Right cardiac atrium (tissue), 5 donors: ENCODE data around the gene MAPK8IP3. TPM values are rescaled to one million over a fixed set of nuclear protein-coding genes. Genes with fewer than 3 reads are reported as not detected.
"Not testable (repeated sequence)": the region's sequence is repeated elsewhere in the genome, so short reads cannot be mapped to it uniquely, and the experiment has no call there.

Experiments
- ATAC-seq, 2 donors: fragments of 200-7000 bp; cut with Tn5 transposase; one replicate each; pipeline versions ENCODE4 v1.8.0 to v1.9.1; 2020; ENCODE audit warnings: moderate library complexity in 2 of 2, mild to moderate bottlenecking in 1 of 2
- DNase-seq, 3 donors: peaks; one replicate each; pipeline ENCODE4 v3.0.0-alpha.2; 2020
- H3K27ac ChIP-seq: one replicate; pipeline ENCODE4 v1.5.1; 2013; ENCODE audit warnings: mild to moderate bottlenecking, low read length, control low read depth, moderate library complexity
- H3K27me3 ChIP-seq: one replicate; pipeline ENCODE4 v1.6.1; 2013; ENCODE audit not compliant: control insufficient read depth, insufficient read depth
- H3K4me1 ChIP-seq: one replicate; pipeline ENCODE4 v1.6.1; 2013; ENCODE audit warnings: low read length; ENCODE audit not compliant: control insufficient read depth, insufficient read depth
- H3K4me3 ChIP-seq: one replicate; pipeline ENCODE4 v1.5.1; 2013; ENCODE audit warnings: low read length, control low read depth
- H3K9me3 ChIP-seq: one replicate; pipeline ENCODE4 v1.6.1; 2013; ENCODE audit warnings: low read length; ENCODE audit not compliant: control insufficient read depth
- WGBS: extraction: QIAGEN DNeasy Blood & Tissue Kit; methylation state at CpG from one replicate; pipeline ENCODE4 v1.1.7; 2013; 5-methylcytosine and 5-hydroxymethylcytosine counted together
- intact Hi-C, 4 donors: fragments of 100-400 bp; cut with DNase I; formaldehyde crosslinking; loops; one replicate each; pipeline versions ENCODE4 v1.11.0 to v1.14.0; 2022 to 2023
- polyA plus RNA-seq: library from polyadenylated mRNA; stranded (reverse); fragments of 200-250 nt; gene quantifications from one replicate; pipeline ENCODE4 v1.2.3, GENCODE V29; 2013
- total RNA-seq, 4 donors: library from RNA; stranded (reverse); fragmentation: NEBNext Ultra II Directional; extraction: Animal tissue kit (Norgen Biotek cat#: 25700); gene quantifications; one replicate each; pipeline ENCODE4 v1.2.1, GENCODE V29; 2021
- donor health status: healthy with polysubstance abuse.
- donor health status: DM: no; HTN: yes; CAD: no.
- donor health status: DM: no; HTN: no; CAD: no.
- donor health status: DM: no; HTN: yes; CAD: no; lungs with severe emphysema.
- donor health status: DM: yes; HTN: yes; CAD: no.

MAPK8IP3 gene
- total and polyA plus RNA-seq, 5 donors: 69.3 to 87.6 (median 76.0) TPM

DNA sequence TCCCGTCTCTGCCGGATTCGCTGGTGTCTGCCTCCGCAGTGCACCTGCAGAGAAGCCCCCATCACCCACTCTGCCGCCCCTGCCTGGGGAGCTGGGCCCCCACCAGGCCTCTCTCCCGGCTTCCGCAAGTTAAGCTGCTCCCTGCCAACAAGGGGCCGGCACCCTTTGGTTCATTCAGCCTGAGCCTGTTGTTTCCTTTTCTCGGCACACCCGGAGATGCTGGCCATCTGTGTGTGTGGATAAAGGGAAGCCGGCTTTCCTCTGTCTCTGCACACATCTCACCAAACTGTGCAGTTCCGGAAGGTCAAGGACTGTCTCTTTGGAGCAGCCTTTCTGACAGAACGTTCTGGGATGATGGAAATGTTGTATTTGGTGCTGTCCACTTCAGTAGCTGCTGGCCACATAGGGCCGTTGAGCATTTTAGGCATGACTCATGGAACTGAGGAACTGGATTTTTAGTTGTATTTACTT is 6.8 kb downstream of the MAPK8IP3 start:
- DNase-seq: no peak

GRCh38 chr16:1713331-1713730 is 7.3 kb downstream of the MAPK8IP3 start:
- no peaks in the 10 kb centered on the region for H3K27me3 ChIP-seq
- ATAC-seq (no peak), DNase-seq (no peak)
- no peak overlapping the region for H3K27ac ChIP-seq
- H3K4me3 ChIP-seq: no peak overlapping the region
- 76% methylated on average over 7 of the region's 7 CpGs for WGBS
- no peaks in the 10 kb centered on the region for H3K9me3 ChIP-seq
- H3K4me1 ChIP-seq: peaks cover 5% of the 10 kb centered on the region
- intact Hi-C loops: loop anchor here in 1 of 4 donors (5.0 kb wide), 1 partner anchor 64 kb away; no protein-coding TSS in a partner anchor

More for the DNA sequence above, 6.8 kb downstream of the MAPK8IP3 start:
- intact Hi-C loops: loop anchor here in 1 of 4 donors (5.0 kb wide), 1 partner anchor 64 kb away; no protein-coding TSS in a partner anchor
- no peaks in the 10 kb centered on the region for H3K27me3 ChIP-seq
- no peak overlapping the region for H3K27ac ChIP-seq
- no peak overlapping the region for H3K4me3 ChIP-seq
- H3K9me3 ChIP-seq: no peaks in the 10 kb centered on the region
- WGBS: 53% methylated on average over 14 of the region's 14 CpGs
- peaks cover 8% of the 10 kb centered on the region for H3K4me1 ChIP-seq
- ATAC-seq: no peak

GRCh38 chr16:1713933-1714332 is 7.9 kb downstream of the MAPK8IP3 start:
- DNase-seq (no peak), ATAC-seq (no peak)
- intact Hi-C loops: loop anchor here in 1 of 4 donors (5.0 kb wide), 1 partner anchor 63 kb away; no protein-coding TSS in a partner anchor
- Histone ChIP-seq H3K4me1 (peaks cover 5% of the 10 kb centered on the region), H3K27me3 (no peaks in the 10 kb centered on the region), H3K4me3 (no peak overlapping the region), H3K9me3 (no peaks in the 10 kb centered on the region), H3K27ac (no peak overlapping the region)
- WGBS: 81% methylated on average over 14 of the region's 14 CpGs

DNA sequence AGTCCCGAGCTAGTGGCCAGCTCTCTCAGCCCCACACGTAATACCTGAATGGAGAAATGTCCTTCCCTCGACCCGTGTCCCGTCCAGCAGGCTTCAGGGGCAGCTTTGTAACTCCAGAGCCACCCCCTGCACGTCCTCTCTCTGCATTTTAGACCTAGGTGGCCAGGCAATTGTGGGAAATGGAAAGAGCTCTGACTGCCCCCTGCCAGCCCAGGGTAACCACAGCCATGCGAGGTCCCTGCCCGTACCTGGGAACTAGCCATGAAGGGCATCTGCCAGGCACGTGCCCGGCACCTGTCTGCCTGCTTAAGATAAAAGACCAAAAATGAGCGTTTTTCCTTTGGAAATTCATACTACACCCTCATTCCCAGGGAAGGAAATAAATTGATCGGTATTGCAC is 9.2 kb downstream of the MAPK8IP3 start:
- Histone ChIP-seq H3K27ac (no peak overlapping the region), H3K27me3 (no peaks in the 10 kb centered on the region), H3K9me3 (no peaks in the 10 kb centered on the region), H3K4me1 (peaks cover 5% of the 10 kb centered on the region), H3K4me3 (no peak overlapping the region)
- DNase-seq (peak in 1 of 3 donors; percentile 23), ATAC-seq (no peak)
- intact Hi-C loops: no loop called here
- WGBS: 90% methylated on average over 12 of the region's 12 CpGs

DNA sequence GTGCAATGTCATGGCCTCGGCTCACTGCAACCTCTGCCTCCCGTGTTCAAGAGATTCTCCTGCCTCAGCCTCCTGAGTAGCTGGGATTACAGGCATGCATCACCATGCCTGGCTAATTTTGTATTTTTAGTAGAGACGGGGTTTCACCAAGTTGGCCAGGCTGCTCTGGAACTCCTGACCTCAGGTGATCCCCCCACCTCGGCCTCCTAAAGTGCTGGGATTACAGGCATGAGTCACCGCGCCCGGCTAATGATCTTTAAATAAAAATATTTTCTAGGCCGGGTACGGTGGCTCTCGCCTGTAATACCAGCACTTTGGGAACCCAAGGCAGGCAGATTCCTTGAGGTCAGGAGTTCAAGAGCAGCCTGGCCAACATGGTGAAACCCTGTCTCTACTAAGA is 12.2 kb downstream of the MAPK8IP3 start:
- H3K9me3 ChIP-seq, ATAC-seq, H3K4me1 ChIP-seq, intact Hi-C loops, H3K4me3 ChIP-seq, H3K27ac ChIP-seq, H3K27me3 ChIP-seq: not testable (repeated sequence)
- DNase-seq: peak in 1 of 3 donors; percentile 26
- 89% methylated on average over 10 of the region's 10 CpGs for WGBS

- H3K27me3 ChIP-seq, H3K4me3 ChIP-seq, H3K4me1 ChIP-seq, intact Hi-C loops, H3K9me3 ChIP-seq, H3K27ac ChIP-seq, ATAC-seq: not testable (repeated sequence)
- DNase-seq: peak in 1 of 3 donors; percentile 20
- 88% methylated on average over 12 of the region's 12 CpGs for WGBS
Measured at GRCh38 chr16:1719559-1720229, 13.7 kb downstream of the MAPK8IP3 start.

- intact Hi-C loops: no loop called here
- peaks cover 3% of the 10 kb centered on the region for H3K4me1 ChIP-seq
- peak in 1 of 3 donors; percentile 24 for DNase-seq
- 96% methylated on average over 9 of the region's 9 CpGs for WGBS
- H3K4me3 ChIP-seq: no peak overlapping the region
- H3K9me3 ChIP-seq: no peaks in the 10 kb centered on the region
- no peak overlapping the region for H3K27ac ChIP-seq
- H3K27me3 ChIP-seq: no peaks in the 10 kb centered on the region
- ATAC-seq: no peak
Measured at GRCh38 chr16:1721372-1721771, 15.4 kb downstream of the MAPK8IP3 start.

DNA sequence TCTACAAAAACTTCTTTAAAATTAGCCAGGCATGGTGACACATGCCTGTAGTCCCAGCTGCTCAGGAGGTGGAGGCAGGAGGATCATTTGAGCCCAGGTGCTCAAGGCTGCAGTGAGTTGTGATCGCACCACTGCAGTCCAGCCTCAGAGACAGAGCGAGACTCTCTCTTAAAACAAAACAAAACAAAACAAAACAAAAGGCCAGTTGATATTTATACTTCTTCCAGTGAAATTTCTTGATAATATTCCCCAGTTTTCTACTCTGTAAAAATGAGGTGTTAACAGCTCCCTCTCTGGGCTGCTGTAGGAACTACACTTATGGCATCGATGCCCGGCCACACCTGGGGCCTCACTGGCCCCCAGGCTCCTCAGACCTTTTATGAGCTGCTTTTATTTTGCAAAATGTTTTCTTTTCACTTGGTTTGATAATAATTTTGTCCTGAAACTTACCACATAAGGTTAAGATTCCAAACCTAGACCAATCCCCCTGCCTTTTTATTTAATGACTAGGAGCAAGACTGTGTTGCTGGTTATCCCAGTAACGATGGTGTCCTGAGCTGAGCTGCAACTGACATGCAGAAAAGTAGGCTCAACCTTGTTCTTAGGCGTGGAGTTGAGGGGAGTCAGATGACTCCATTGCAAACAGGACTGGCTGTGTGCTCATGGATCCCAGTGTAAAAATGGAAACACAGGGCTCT is 17.6 kb downstream of the MAPK8IP3 start:
- H3K27me3 ChIP-seq: no peaks in the 10 kb centered on the region
- DNase-seq (peak in 1 of 3 donors; percentile 57), ATAC-seq (no peak)
- H3K4me3 ChIP-seq: no peak overlapping the region
- peaks cover 3% of the 10 kb centered on the region for H3K4me1 ChIP-seq
- intact Hi-C loops: no loop called here
- WGBS: 57% methylated on average over 6 of the region's 6 CpGs
- H3K9me3 ChIP-seq: no peaks in the 10 kb centered on the region
- H3K27ac ChIP-seq: no peak overlapping the region

GRCh38 chr16:1724491-1724890 is 18.5 kb downstream of the MAPK8IP3 start:
- intact Hi-C loops: no loop called here
- no peak for ATAC-seq
- 90% methylated on average over 12 of the region's 12 CpGs for WGBS
- Histone ChIP-seq H3K9me3 (no peaks in the 10 kb centered on the region), H3K4me3 (no peak overlapping the region), H3K4me1 (peaks cover 3% of the 10 kb centered on the region), H3K27me3 (no peaks in the 10 kb centered on the region), H3K27ac (no peak overlapping the region)
- DNase-seq: peak in 2 of 3 donors; percentile 33 to 42

GRCh38 chr16:1726661-1727502 is 20.9 kb downstream of the MAPK8IP3 start:
- Histone ChIP-seq H3K4me3 (no peak overlapping the region), H3K27ac (no peak overlapping the region), H3K4me1 (peaks cover 3% of the 10 kb centered on the region), H3K9me3 (no peaks in the 10 kb centered on the region), H3K27me3 (no peaks in the 10 kb centered on the region)
- intact Hi-C loops: no loop called here
- no peak for ATAC-seq
- DNase-seq: no peak
- WGBS: 96% methylated on average over 32 of the region's 32 CpGs
